K562 (cell line): ENCODE data around the gene IFT52.

ENCODE experiments used
- ADNP ChIP-seq: fragments of 200-800 bp; sonication (Bioruptor generic); IDR thresholded peaks from 2 replicates; pipeline ENCODE4 v1.6.1; 2016; ENCODE audit warnings: missing genetic modification characterization, missing compliant biosample characterization
- BRF1 ChIP-seq: IDR thresholded peaks from 3 replicates; pipeline ENCODE4 v1.6.1; 2011; ENCODE audit warnings: borderline replicate concordance, mild to moderate bottlenecking; ENCODE audit not compliant: insufficient read length; ENCODE audit errors: extremely low read depth
- ESRRA ChIP-seq: fragments of 450-650 bp; IDR thresholded peaks from 2 replicates; pipeline ENCODE4 v1.6.1; 2014; ENCODE audit warnings: low read depth, mild to moderate bottlenecking, moderate library complexity, borderline replicate concordance
- ETV5 ChIP-seq: sonication (generic); formaldehyde crosslinking; IDR thresholded peaks from 2 replicates; pipeline ENCODE4 v1.4.0; 2020; ENCODE audit warnings: low read depth, mild to moderate bottlenecking, missing genetic modification reagents
- MXI1 ChIP-seq: IDR thresholded peaks from 2 replicates; pipeline ENCODE4 v1.6.1; 2011; ENCODE audit warnings: low read depth, mild to moderate bottlenecking, improper control_type of control experiment, low read length
- MYNN ChIP-seq, 2 experiments: sonication (generic); formaldehyde crosslinking in 1 of 2; IDR thresholded peaks; 2 replicates each; pipeline versions ENCODE4 v1.5.0 to v1.6.1; 2016 to 2020; ENCODE audit warnings: antibody characterized with exemption in 1 of 2, missing genetic modification reagents in 1 of 2
- RBFOX2 ChIP-seq: fragments of 200-400 bp; formaldehyde crosslinking; IDR thresholded peaks from 2 replicates; pipeline ENCODE4 v1.6.1; 2017; ENCODE audit warnings: low read depth, mild to moderate bottlenecking, low read length, moderate library complexity
- ZNF12 ChIP-seq: sonication (generic); formaldehyde crosslinking; IDR thresholded peaks from 2 replicates; pipeline ENCODE4 v1.4.0; 2020; ENCODE audit warnings: mild to moderate bottlenecking, missing genetic modification reagents
- ZNF143 ChIP-seq: sonication (generic); formaldehyde crosslinking; IDR thresholded peaks from 2 replicates; pipeline ENCODE4 v1.9.0; 2022; ENCODE audit warnings: mild to moderate bottlenecking, missing genetic modification reagents
- ZNF717 ChIP-seq: fragments of 250-450 bp; sonication (Bioruptor Pico); IDR thresholded peaks from 2 replicates; pipeline ENCODE4 v1.5.0; 2021

DNA sequence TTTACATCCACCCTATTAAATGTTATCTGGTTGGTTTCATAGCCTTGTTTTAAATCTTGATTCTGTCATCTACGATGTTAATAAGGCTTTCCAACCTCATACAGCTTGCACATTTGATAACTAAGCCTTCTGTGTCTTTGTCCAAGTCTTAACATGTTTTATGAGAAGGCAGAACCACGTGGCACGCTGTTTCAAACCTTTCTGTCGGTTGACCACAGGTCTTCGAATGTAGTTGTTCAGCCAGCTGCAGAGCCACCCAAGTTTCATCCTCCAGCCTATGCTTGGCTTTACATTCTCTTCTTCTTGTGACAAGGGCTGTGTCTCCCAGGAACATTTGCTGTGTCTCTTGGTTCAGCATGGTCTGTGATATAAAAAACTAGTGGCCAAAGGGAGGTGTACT is 47.6 kb upstream of the IFT52 start:
- TF ChIP-seq MYNN (IDR thresholded peaks at IDR 0.05) (no peak), MYNN (CRISPR knock-in tag; IDR thresholded peaks at IDR 0.05) (no peak), BRF1 (no peak), RBFOX2 (no peak), MXI1 (no peak), ZNF717 (CRISPR knock-in tag) (no peak), ETV5 (CRISPR knock-in tag) (no peak), ESRRA (no peak), ZNF12 (CRISPR knock-in tag) (no peak), ZNF143 (CRISPR knock-in tag) (no peak), ADNP (tag) (no peak)
